Loucy (cell line): ENCODE results near the gene PNPLA7.
"Not testable (repeated sequence)": the region's sequence is repeated elsewhere in the genome, so short reads cannot be mapped to it uniquely, and the experiment has no call there.

Source experiments
- H2AFZ ChIP-seq: fragments of 200-600 bp; sonication (generic); 2 replicates; pipeline ENCODE4 v1.6.0; 2016; ENCODE audit warnings: antibody characterized with exemption, mild to moderate bottlenecking, low read length, moderate library complexity
- H3F3A ChIP-seq: fragments of 200-600 bp; 2 replicates; pipeline ENCODE4 v1.6.0; 2016; ENCODE audit warnings: antibody characterized with exemption, low read depth, mild to moderate bottlenecking
- H3K27me3 ChIP-seq: fragments of 200-600 bp; sonication (generic); 2 replicates; pipeline ENCODE4 v1.6.1; 2014; ENCODE audit warnings: low read length, mild to moderate bottlenecking; ENCODE audit not compliant: insufficient read depth, poor library complexity, severe bottlenecking
- H3K36me3 ChIP-seq: fragments of 200-600 bp; sonication (generic); 2 replicates; pipeline ENCODE4 v1.6.1; 2016; ENCODE audit warnings: low read length; ENCODE audit not compliant: insufficient read depth
- H3K4me1 ChIP-seq: fragments of 200-600 bp; sonication (generic); 2 replicates; pipeline ENCODE4 v1.5.1; 2014; ENCODE audit warnings: low read length, mild to moderate bottlenecking; ENCODE audit not compliant: insufficient read depth, poor library complexity, severe bottlenecking
- H3K4me2 ChIP-seq: fragments of 200-600 bp; sonication (generic); 2 replicates; pipeline ENCODE4 v1.6.0; 2014; ENCODE audit warnings: antibody characterized with exemption, low read length, low read depth, mild to moderate bottlenecking; ENCODE audit not compliant: poor library complexity, severe bottlenecking
- H3K4me3 ChIP-seq: fragments of 200-600 bp; sonication (generic); 2 replicates; pipeline ENCODE4 v1.5.1; 2014; ENCODE audit warnings: low read length, mild to moderate bottlenecking, mixed read lengths; ENCODE audit not compliant: poor library complexity, severe bottlenecking
- H3K79me2 ChIP-seq: fragments of 200-600 bp; sonication (generic); 2 replicates; pipeline ENCODE4 v1.6.1; 2014; ENCODE audit warnings: low read length; ENCODE audit not compliant: insufficient read depth
- H3K9ac ChIP-seq: fragments of 200-600 bp; sonication (generic); 2 replicates; pipeline ENCODE4 v1.6.0; 2014; ENCODE audit warnings: mild to moderate bottlenecking, low read depth, low read length, moderate library complexity; ENCODE audit not compliant: poor library complexity, severe bottlenecking
- H3K9me2 ChIP-seq: fragments of 200-600 bp; sonication (generic); replicated peaks from 2 replicates; pipeline ENCODE4 v1.6.1; 2016; ENCODE audit warnings: low read depth, low read length, mixed read lengths
- H3K9me3 ChIP-seq: fragments of 200-600 bp; sonication (generic); 2 replicates; pipeline ENCODE4 v1.6.1; 2014; ENCODE audit warnings: mild to moderate bottlenecking, antibody characterized with exemption, low read length, low read depth; ENCODE audit not compliant: insufficient read depth
- H4K20me1 ChIP-seq: fragments of 200-600 bp; sonication (generic); 2 replicates; pipeline ENCODE4 v1.6.0; 2014; ENCODE audit warnings: antibody characterized with exemption, low read length, mild to moderate bottlenecking; ENCODE audit not compliant: insufficient read depth, poor library complexity, severe bottlenecking
- EZH2phosphoT487 ChIP-seq: fragments of 200-600 bp; IDR thresholded peaks from 2 replicates; pipeline ENCODE4 v1.6.1; 2018; ENCODE audit warnings: antibody characterized with exemption, mild to moderate bottlenecking, moderate library complexity, borderline replicate concordance
- TF ChIP-seq, protein P1 (sequence below): fragments of 200-600 bp; sonication (generic); conservative IDR thresholded peaks from 2 replicates; pipeline ENCODE4 v1.5.1; 2014; ENCODE audit warnings: mild to moderate bottlenecking, antibody characterized with exemption, low read length

The PNPLA7 gene

DNA sequence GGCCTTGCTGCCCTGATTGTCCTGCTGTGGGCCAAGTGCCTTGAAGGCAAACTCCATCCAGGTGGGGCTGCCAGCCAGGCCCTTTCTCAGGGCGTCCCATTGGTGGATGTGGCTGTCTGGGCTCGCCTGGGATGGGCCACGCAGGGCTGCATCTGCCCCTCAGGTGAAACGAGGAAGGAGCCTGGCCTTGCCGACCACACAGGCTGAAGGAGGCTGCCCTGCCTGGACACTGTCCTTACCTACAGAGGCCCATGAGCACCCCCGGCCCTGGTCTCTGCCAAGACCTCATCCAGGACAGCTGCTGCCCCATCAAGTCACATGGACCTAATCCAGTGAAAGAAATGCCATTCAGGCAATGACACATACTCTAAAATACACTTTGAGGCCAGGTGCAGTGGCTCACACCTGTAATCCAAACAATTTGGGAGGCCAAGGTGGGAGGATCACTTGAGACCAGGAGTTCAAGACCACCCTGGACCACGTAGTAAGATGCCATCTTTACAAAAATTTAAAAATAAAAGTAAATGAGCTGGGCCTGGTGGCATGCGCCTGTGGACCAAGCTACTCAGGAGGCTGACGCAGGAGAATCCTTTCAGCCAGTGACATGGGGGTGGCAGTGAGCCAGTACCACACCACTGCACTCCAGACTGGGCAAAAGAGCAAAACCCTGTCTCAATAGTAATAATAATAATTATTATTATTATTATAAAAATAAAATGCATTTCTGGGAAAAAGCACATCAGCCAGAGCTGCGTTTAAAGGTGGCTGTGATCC, 33.9 kb downstream of the PNPLA7 start:
- no peaks in the 10 kb centered on the region for H3K27me3 ChIP-seq
- no peaks in the 10 kb centered on the region; the same call in 1 of the 2 replicates for H3F3A ChIP-seq
- no peak overlapping the region for H3K4me3 ChIP-seq
- H2AFZ ChIP-seq = no peak overlapping the region
- H3K4me1 ChIP-seq = no peaks in the 10 kb centered on the region
- H3K9me2 ChIP-seq = no peaks in the 10 kb centered on the region
- H3K36me3 ChIP-seq = no peaks in the 10 kb centered on the region
- H3K4me2 ChIP-seq = no peak overlapping the region
- no peaks in the 10 kb centered on the region for H4K20me1 ChIP-seq
- H3K79me2 ChIP-seq = no peaks in the 10 kb centered on the region
- no peak for TF ChIP-seq EZH2phosphoT487
- TF ChIP-seq, protein P1, sequence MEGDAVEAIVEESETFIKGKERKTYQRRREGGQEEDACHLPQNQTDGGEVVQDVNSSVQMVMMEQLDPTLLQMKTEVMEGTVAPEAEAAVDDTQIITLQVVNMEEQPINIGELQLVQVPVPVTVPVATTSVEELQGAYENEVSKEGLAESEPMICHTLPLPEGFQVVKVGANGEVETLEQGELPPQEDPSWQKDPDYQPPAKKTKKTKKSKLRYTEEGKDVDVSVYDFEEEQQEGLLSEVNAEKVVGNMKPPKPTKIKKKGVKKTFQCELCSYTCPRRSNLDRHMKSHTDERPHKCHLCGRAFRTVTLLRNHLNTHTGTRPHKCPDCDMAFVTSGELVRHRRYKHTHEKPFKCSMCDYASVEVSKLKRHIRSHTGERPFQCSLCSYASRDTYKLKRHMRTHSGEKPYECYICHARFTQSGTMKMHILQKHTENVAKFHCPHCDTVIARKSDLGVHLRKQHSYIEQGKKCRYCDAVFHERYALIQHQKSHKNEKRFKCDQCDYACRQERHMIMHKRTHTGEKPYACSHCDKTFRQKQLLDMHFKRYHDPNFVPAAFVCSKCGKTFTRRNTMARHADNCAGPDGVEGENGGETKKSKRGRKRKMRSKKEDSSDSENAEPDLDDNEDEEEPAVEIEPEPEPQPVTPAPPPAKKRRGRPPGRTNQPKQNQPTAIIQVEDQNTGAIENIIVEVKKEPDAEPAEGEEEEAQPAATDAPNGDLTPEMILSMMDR = no peak
- H3K9ac ChIP-seq = no peak overlapping the region
- H3K9me3 ChIP-seq = no peaks in the 10 kb centered on the region

DNA sequence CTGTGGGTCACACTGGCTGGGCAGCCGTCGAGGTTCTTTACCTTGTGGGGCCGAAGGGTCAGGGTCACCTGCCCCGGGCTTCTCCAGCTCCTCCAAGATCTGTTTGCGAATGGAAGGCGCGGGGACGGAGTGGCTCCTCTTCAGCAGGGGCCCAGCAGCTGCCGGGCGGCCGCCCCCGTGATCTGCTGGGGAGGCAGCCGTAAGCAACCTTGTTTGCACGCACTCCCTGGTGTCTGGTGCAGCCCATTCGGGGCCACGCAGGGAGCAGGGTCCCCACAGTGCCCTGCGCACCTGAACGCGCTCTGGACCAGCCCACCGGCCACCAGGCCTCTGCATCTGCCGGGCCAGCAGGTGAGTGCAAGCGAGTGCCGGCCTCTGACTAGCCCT, 34.9 kb downstream of the PNPLA7 start:
- Histone ChIP-seq H3K36me3 (no peaks in the 10 kb centered on the region), H3K4me2 (no peak overlapping the region)

DNA sequence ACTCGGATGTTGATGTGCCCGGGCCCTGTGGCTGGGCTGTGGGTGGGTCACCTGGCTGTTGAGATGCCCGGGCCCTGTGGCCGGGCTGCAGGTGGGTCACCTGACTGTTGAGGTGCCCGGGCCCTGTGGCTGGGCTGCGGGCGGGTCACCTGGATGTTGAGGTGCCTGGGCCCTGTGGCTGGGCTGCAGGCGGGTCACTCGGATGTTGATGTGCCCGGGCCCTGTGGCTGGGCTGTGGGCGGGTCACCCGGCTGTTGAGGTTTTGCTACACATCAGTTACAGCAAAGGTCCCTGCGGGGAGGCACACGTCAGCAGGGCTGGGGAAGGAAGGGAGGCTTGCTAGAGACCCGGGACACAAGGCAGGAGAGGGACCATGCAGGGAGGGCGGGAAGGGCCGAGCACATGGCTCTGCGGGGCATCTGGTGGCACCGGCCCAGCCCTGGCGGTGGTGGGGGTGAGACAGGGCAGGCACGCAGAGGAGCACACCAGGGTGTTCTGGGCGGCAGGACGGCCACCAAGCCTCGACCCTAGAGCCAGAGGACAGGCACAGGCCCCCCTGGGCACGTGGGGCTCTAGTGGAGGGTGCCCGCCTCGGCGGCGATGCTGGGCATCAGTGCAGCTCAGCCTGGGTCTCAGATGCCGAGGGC, 35.4 kb downstream of the PNPLA7 start:
- Histone ChIP-seq H3K27me3 (no peaks in the 10 kb centered on the region), H3K9me3 (no peaks in the 10 kb centered on the region), H2AFZ (no peak overlapping the region), H4K20me1 (no peaks in the 10 kb centered on the region), H3K9ac (no peak overlapping the region), H3F3A (no peaks in the 10 kb centered on the region; the same call in 1 of the 2 replicates), H3K4me1 (no peaks in the 10 kb centered on the region), H3K4me2 (no peak overlapping the region), H3K9me2 (no peaks in the 10 kb centered on the region), H3K79me2 (no peaks in the 10 kb centered on the region), H3K4me3 (no peak overlapping the region), H3K36me3 (no peaks in the 10 kb centered on the region)
- no peak for TF ChIP-seq EZH2phosphoT487
- TF ChIP-seq, protein P1 = no peak

More for the DNA sequence above, 34.9 kb downstream of the PNPLA7 start:
- H3F3A ChIP-seq = no peaks in the 10 kb centered on the region; the same call in 1 of the 2 replicates
- no peak overlapping the region for H2AFZ ChIP-seq
- H3K9me2 ChIP-seq = no peaks in the 10 kb centered on the region
- no peaks in the 10 kb centered on the region for H3K79me2 ChIP-seq
- no peaks in the 10 kb centered on the region for H3K27me3 ChIP-seq
- H3K4me1 ChIP-seq = no peaks in the 10 kb centered on the region
- no peaks in the 10 kb centered on the region for H4K20me1 ChIP-seq
- H3K9me3 ChIP-seq = no peaks in the 10 kb centered on the region
- H3K9ac ChIP-seq = no peak overlapping the region
- no peak overlapping the region for H3K4me3 ChIP-seq
- TF ChIP-seq EZH2phosphoT487 = no peak
- TF ChIP-seq, protein P1 = no peak

DNA sequence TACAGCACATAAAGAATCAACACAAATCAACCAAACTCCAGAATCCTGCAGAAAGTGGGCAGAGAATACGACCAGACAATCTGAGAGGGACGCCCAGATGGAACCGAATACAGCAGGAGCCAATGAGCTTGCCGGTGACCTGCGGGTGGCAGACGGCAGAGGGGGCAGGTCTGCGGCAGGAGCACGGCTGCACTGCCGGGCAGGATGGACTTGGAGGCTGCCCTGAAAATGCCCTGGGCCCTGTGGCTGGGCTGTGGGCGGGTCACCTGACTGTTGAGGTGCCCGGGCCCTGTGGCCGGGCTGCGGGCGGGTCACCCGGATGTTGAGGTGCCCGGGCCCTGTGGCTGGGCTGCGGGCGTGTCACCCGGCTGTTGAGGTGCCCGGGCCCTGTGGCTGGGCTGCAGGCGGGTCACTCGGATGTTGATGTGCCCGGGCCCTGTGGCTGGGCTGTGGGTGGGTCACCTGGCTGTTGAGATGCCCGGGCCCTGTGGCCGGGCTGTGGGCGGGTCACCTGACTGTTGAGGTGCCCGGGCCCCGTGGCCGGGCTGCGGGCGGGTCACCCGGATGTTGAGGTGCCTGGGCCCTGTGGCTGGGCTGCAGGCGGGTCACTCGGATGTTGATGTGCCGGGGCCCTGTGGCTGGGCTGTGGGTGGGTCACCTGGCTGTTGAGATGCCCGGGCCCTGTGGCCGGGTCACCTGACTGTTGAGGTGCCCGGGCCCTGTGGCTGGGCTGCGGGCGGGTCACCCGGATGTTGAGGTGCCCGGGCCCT, 36.2 kb downstream of the PNPLA7 start:
- not testable (repeated sequence) for H3K4me2 ChIP-seq

DNA sequence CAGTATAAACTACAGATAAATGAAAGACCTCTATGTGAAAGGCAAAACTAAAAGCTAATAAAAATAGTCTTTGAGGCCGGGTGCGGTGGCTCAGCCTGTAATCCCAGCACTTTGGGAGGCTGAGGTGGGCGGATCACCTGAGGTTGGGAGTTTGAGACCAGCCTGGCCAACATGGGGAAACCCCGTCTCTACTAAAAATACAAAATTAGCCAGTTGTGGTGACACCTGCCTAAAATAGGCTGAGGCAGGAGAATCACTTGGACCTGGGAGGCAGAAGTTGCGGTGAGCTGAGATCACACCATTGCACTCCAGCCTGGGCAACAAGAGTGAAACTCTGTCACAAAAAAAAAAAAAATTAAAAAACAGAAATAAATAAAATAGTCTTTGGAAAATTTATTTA, 37.1 kb downstream of the PNPLA7 start:
- not testable (repeated sequence) for H3K79me2 ChIP-seq, H3K4me1 ChIP-seq, H3K9me3 ChIP-seq, H3K9me2 ChIP-seq, H3K4me3 ChIP-seq, H4K20me1 ChIP-seq, H3K9ac ChIP-seq, H2AFZ ChIP-seq, H3K4me2 ChIP-seq, H3K36me3 ChIP-seq, H3K27me3 ChIP-seq, H3F3A ChIP-seq

More for the DNA sequence above, 36.2 kb downstream of the PNPLA7 start:
- H3K9ac ChIP-seq, H4K20me1 ChIP-seq, H2AFZ ChIP-seq, H3K36me3 ChIP-seq, H3F3A ChIP-seq, H3K79me2 ChIP-seq, H3K9me3 ChIP-seq, H3K4me1 ChIP-seq, H3K4me3 ChIP-seq, H3K27me3 ChIP-seq, H3K9me2 ChIP-seq: not testable (repeated sequence)
